K562 (cell line): Measurements from ENCODE around the gene MAZ. TPM values are rescaled to one million over a fixed set of nuclear protein-coding genes. Genes with fewer than 3 reads are reported as not detected.

Experiments used
- ARID1B ChIP-seq: fragments of 450-650 bp; IDR thresholded peaks from 2 replicates; pipeline ENCODE4 v1.6.1; 2016; ENCODE audit warnings: antibody characterized with exemption, mild to moderate bottlenecking, inconsistent platforms
- BCLAF1 ChIP-seq, 2 experiments: fragments of 450-650 bp in 1 of 2; IDR thresholded peaks; 2 replicates each; pipeline ENCODE4 v1.6.1; 2011 to 2017; ENCODE audit warnings: low read depth in 2 of 2, antibody characterized with exemption in 1 of 2, borderline replicate concordance in 1 of 2, low read length in 1 of 2, mild to moderate bottlenecking in 1 of 2, mixed read lengths in 1 of 2; ENCODE audit not compliant: control insufficient read depth in 1 of 2
- BHLHE40 ChIP-seq: IDR thresholded peaks from 2 replicates; pipeline ENCODE4 v1.6.1; 2011; ENCODE audit warnings: low read length, improper control_type of control experiment
- CBX3 ChIP-seq, 2 experiments: IDR thresholded peaks; 1 replicate in 1 of 2; 2 replicates in 1 of 2; pipeline ENCODE4 v1.6.1; 2012; ENCODE audit warnings: inconsistent platforms in 2 of 2, low read length in 2 of 2, borderline replicate concordance in 1 of 2, control low read depth in 1 of 2
- DDX20 ChIP-seq: fragments of 450-650 bp; IDR thresholded peaks from 2 replicates; pipeline ENCODE4 v1.6.1; 2016; ENCODE audit warnings: missing genetic modification characterization, low read depth, mild to moderate bottlenecking, missing compliant biosample characterization, moderate library complexity
- E2F1 ChIP-seq: sonication (generic); formaldehyde crosslinking; IDR thresholded peaks from 2 replicates; pipeline ENCODE4 v1.8.1; 2023; ENCODE audit warnings: mild to moderate bottlenecking, missing genetic modification reagents, moderate library complexity
- MAFK ChIP-seq: IDR thresholded peaks from 2 replicates; pipeline ENCODE4 v1.6.1; 2011; ENCODE audit warnings: low read length, improper control_type of control experiment
- MCM3 ChIP-seq: fragments of 450-650 bp; IDR thresholded peaks from 2 replicates; pipeline ENCODE4 v1.6.1; 2016
- NR2C1 ChIP-seq, 2 experiments: fragments of 450-650 bp; IDR thresholded peaks; 2 replicates each; pipeline ENCODE4 v1.6.1; 2017; ENCODE audit warnings: mild to moderate bottlenecking in 2 of 2, antibody characterized with exemption in 1 of 2, inconsistent platforms in 1 of 2, missing compliant biosample characterization in 1 of 2, missing genetic modification characterization in 1 of 2
- POLR2AphosphoS5 ChIP-seq: IDR thresholded peaks from 2 replicates; pipeline ENCODE4 v1.6.1; 2011; ENCODE audit warnings: mild to moderate bottlenecking, low read depth, low read length, moderate library complexity; ENCODE audit not compliant: control insufficient read depth, insufficient read depth
- RBM34 ChIP-seq: fragments of 200-400 bp; formaldehyde crosslinking; IDR thresholded peaks from 2 replicates; pipeline ENCODE4 v1.6.1; 2018; ENCODE audit warnings: low read length, borderline replicate concordance; ENCODE audit not compliant: insufficient read depth
- SNIP1 ChIP-seq: fragments of 450-650 bp; IDR thresholded peaks from 2 replicates; pipeline ENCODE4 v1.7.1; 2017; ENCODE audit warnings: low read depth, mild to moderate bottlenecking
- THAP12 ChIP-seq: fragments of 250-450 bp; sonication (Bioruptor Pico); IDR thresholded peaks from 2 replicates; pipeline ENCODE4 v1.9.0; 2021; ENCODE audit warnings: mild to moderate bottlenecking, inconsistent platforms
- THRB ChIP-seq: fragments of 450-650 bp; formaldehyde crosslinking; conservative IDR thresholded peaks from 2 replicates; pipeline ENCODE4 v1.4.0; 2022; ENCODE audit warnings: mild to moderate bottlenecking, missing genetic modification characterization
- WHSC1 ChIP-seq: IDR thresholded peaks from one replicate; pipeline ENCODE4 v1.6.1; 2012; ENCODE audit warnings: low read length, control low read depth, inconsistent platforms
- ZFP30 ChIP-seq: fragments of 250-450 bp; sonication (Bioruptor Pico); IDR thresholded peaks from 2 replicates; pipeline ENCODE4 v1.8.0; 2022; ENCODE audit warnings: moderate library complexity, mild to moderate bottlenecking, inconsistent platforms, borderline replicate concordance
- ZNF274 ChIP-seq: IDR thresholded peaks from 2 replicates; pipeline ENCODE4 v1.6.1; 2011; ENCODE audit warnings: low read depth, mild to moderate bottlenecking, low read length, moderate library complexity, borderline replicate concordance
- polyA plus RNA-seq, 8 experiments: library from polyadenylated mRNA; depleted of rRNA in 4 of 8; stranded (reverse) in 5 of 8; unstranded in 3 of 8; fragments of >200 nt; fragmentation: Nextera tagmentation in 2 of 8; fragmentation: Illumina TruSeq in 1 of 8; extraction: Ambion mirVana in 2 of 8; extraction: Trizol in 1 of 8; gene quantifications; 2 replicates each; pipeline versions ENCODE4 v1.2.1 to v1.2.3, GENCODE V29; 2011 to 2014; ENCODE audit warnings: inconsistent platforms in 1 of 8, missing spikeins in 1 of 8
- total RNA-seq, 7 experiments: library from RNA; depleted of rRNA in 6 of 7; stranded (reverse); fragments of >200 nt in 6 of 7; fragmentation: Illumina TruSeq in 2 of 7; extraction: Trizol in 2 of 7; gene quantifications; 2 replicates each; pipeline versions ENCODE4 v1.2.1 to v1.2.3, GENCODE V29; 2011 to 2021; ENCODE audit warnings: low replicate concordance in 1 of 7

The MAZ gene
- total and polyA plus RNA-seq, 9 of the 15 experiments (the other 6 are each of a cell fraction or from before 2014, with no cell fraction given): 45.4 to 532 (median 250) TPM

GRCh38 chr16:29815793-29816693, 9.7 kb downstream of the MAZ start, which contains the start of gene PAGR1 (continued):
- peak in 1 of 2 experiments; percentile 34; a peak in 1 of 3 replicates for TF ChIP-seq CBX3 (IDR thresholded peaks at IDR 0.05; ENCODE audit: borderline replicate concordance in 1 of 2, low read length in 2 of 2)
- peak; percentile 60 for TF ChIP-seq POLR2AphosphoS5
- TF ChIP-seq MCM3: no peak
- TF ChIP-seq BCLAF1 (IDR thresholded peaks at IDR 0.05; ENCODE audit: borderline replicate concordance in 1 of 2, control insufficient read depth in 1 of 2, low read depth in 2 of 2, low read length in 1 of 2): no peak
- TF ChIP-seq DDX20 (tag): no peak
- no peak for TF ChIP-seq ZNF274
- peak; percentile 90 for TF ChIP-seq THRB (CRISPR knock-in tag)
- TF ChIP-seq SNIP1: no peak
- TF ChIP-seq BHLHE40: peak; percentile 53; the same call in 1 of the 2 replicates
- TF ChIP-seq THAP12 (CRISPR knock-in tag): peak; percentile 38
- peak; percentile 93 for TF ChIP-seq NR2C1 (IDR thresholded peaks at IDR 0.05)
- TF ChIP-seq NR2C1 (tag; IDR thresholded peaks at IDR 0.05): peak; percentile 95
- TF ChIP-seq MAFK: 0 out of 2 replicates have a peak, but pooled peaks have one; percentile 2
- no peak for TF ChIP-seq WHSC1
- TF ChIP-seq ZFP30 (CRISPR knock-in tag): no peak
- no peak for TF ChIP-seq RBM34
- TF ChIP-seq E2F1 (CRISPR knock-in tag): peak; percentile 92
- peak; percentile 62 for TF ChIP-seq ARID1B
